ENCODE results near the gene ERICH6.

ERICH6 gene

GRCh38 chr3:150703756-150704344, at the start of gene ERICH6:
ERICH6 (minus strand) TSS chr3:150703920; CDS start chr3:150703898, 22 bp downstream.
- DNase-seq = peak; percentile 56 to 57

GRCh38 chr3:150751781-150752263, 48.1 kb upstream of the ERICH6 start:
- no peak for DNase-seq

- no peak for DNase-seq
Measured at GRCh38 chr3:150749255-150749654, 45.5 kb upstream of the ERICH6 start.

GRCh38 chr3:150748684-150749047, 44.9 kb upstream of the ERICH6 start:
- DNase-seq = no peak

GRCh38 chr3:150747886-150748683, 44.4 kb upstream of the ERICH6 start:
- no peak for DNase-seq

GRCh38 chr3:150746791-150747590, 43.3 kb upstream of the ERICH6 start:
- no peak for DNase-seq

GRCh38 chr3:150745832-150746231, 42.1 kb upstream of the ERICH6 start:
- DNase-seq = no peak

- DNase-seq = no peak
Measured at GRCh38 chr3:150744919-150745211, 41.1 kb upstream of the ERICH6 start.

- no peak for DNase-seq
Measured at GRCh38 chr3:150744041-150744918, 40.6 kb upstream of the ERICH6 start.

- DNase-seq = no peak
Measured at GRCh38 chr3:150743508-150743907, 39.8 kb upstream of the ERICH6 start.

GRCh38 chr3:150742679-150743078, 39.0 kb upstream of the ERICH6 start:
- DNase-seq = no peak

GRCh38 chr3:150742141-150742523, 38.4 kb upstream of the ERICH6 start:
- DNase-seq = no peak

- no peak for DNase-seq
Measured at GRCh38 chr3:150741497-150742140, 37.9 kb upstream of the ERICH6 start.

- DNase-seq = no peak
Measured at GRCh38 chr3:150740733-150741496, 37.2 kb upstream of the ERICH6 start.

- DNase-seq = no peak
Measured at GRCh38 chr3:150739877-150740645, 36.3 kb upstream of the ERICH6 start.

GRCh38 chr3:150739200-150739863, 35.6 kb upstream of the ERICH6 start:
- no peak for DNase-seq

GRCh38 chr3:150738688-150739087, 35.0 kb upstream of the ERICH6 start:
- no peak for DNase-seq

- peak in 1 of 2 experiments; percentile 26 for DNase-seq
Measured at GRCh38 chr3:150737874-150738679, 34.4 kb upstream of the ERICH6 start.
